GM12878 (cell line): ENCODE results near the gene PYGB. TPM values are rescaled to one million over a fixed set of nuclear protein-coding genes. Genes with fewer than 3 reads are reported as not detected.

Source experiments
- ATAC-seq: fragments of 200-7000 bp; cut with Tn5 transposase; 3 replicates; pipeline ENCODE4 v1.9.1; 2020; ENCODE audit warnings: mild to moderate bottlenecking, moderate library complexity
- BruUV-seq: library from RNA; stranded (reverse); fragments of 400-500 nt; replicated peaks from 2 replicates; lab custom pipeline; 2021; lab: Mats Ljungman, UMichigan
- CTCF ChIA-PET: fragments of 300-600 bp; sonication (Branson Sonifier 250); formaldehyde crosslinking; extraction: SDS; loops from one replicate; lab custom pipeline; 2021; ENCODE audit warnings: inconsistent platforms; lab: Yijun Ruan, JAX
- POLR2A ChIA-PET: fragments of 350-600 bp; formaldehyde crosslinking; extraction: SDS; loops from one replicate; lab custom pipeline; 2021; ENCODE audit warnings: inconsistent platforms; lab: Charles Lee
- RAD21 ChIA-PET: fragments of 300-600 bp; sonication (Branson Sonifier 250); formaldehyde crosslinking; loops from one replicate; lab custom pipeline; 2023; ENCODE audit warnings: antibody characterized with exemption; ENCODE audit not compliant: unreplicated experiment; lab: Charles Lee
- SMC1A ChIA-PET: fragments of 300-600 bp; sonication (Branson Sonifier 250); formaldehyde crosslinking; loops from one replicate; lab custom pipeline; 2023; ENCODE audit not compliant: unreplicated experiment, uncharacterized antibody; lab: Charles Lee
- DNase-seq: peaks from one replicate; pipeline ENCODE4 v3.0.0-alpha.2; 2011; ENCODE audit warnings: low read depth, low spot score
- FAIRE-seq: peaks from 3 replicates; lab custom pipeline; 2011; peaks lifted over from hg19 to GRCh38; lab: Jason Lieb, UNC
- H2AFZ ChIP-seq: 2 replicates; pipeline ENCODE4 v1.6.0; 2011; ENCODE audit warnings: low read depth, low read length, control low read depth; ENCODE audit not compliant: control insufficient read depth
- H3K27ac ChIP-seq: 2 replicates; pipeline ENCODE4 v1.5.1; 2011; ENCODE audit warnings: control low read depth; ENCODE audit not compliant: control insufficient read depth, insufficient read depth
- H3K27me3 ChIP-seq, 2 experiments: replicated peaks in 1 of 2; 2 replicates each; pipeline versions ENCODE4 v1.6.0 to v1.6.1; 2011; ENCODE audit warnings: low read length in 1 of 2; ENCODE audit not compliant: control insufficient read depth in 2 of 2, insufficient read depth in 2 of 2
- H3K36me3 ChIP-seq, 2 experiments: 2 replicates each; pipeline ENCODE4 v1.5.1; 2011; ENCODE audit warnings: low read length in 1 of 2; ENCODE audit not compliant: control insufficient read depth in 2 of 2, insufficient read depth in 2 of 2
- H3K4me1 ChIP-seq: 2 replicates; pipeline ENCODE4 v1.6.1; 2011; ENCODE audit warnings: mild to moderate bottlenecking, low read length, moderate library complexity, mixed read lengths; ENCODE audit not compliant: control insufficient read depth, insufficient read depth
- H3K4me2 ChIP-seq: 2 replicates; pipeline ENCODE4 v1.6.0; 2011; ENCODE audit warnings: control low read depth; ENCODE audit not compliant: control insufficient read depth, insufficient read depth
- H3K4me3 ChIP-seq: fragments of 200-600 bp; sonication (generic); 2 replicates; pipeline ENCODE4 v1.5.1; 2016
- H3K79me2 ChIP-seq: 2 replicates; pipeline ENCODE4 v1.6.0; 2011; ENCODE audit warnings: low read length; ENCODE audit not compliant: control insufficient read depth, insufficient read depth
- H3K9ac ChIP-seq: 2 replicates; pipeline ENCODE4 v1.8.0; 2011; ENCODE audit warnings: low read length, control low read depth, mixed read lengths; ENCODE audit not compliant: control insufficient read depth, insufficient read depth
- H3K9me3 ChIP-seq: replicated peaks from 3 replicates; pipeline ENCODE4 v1.5.1; 2011; ENCODE audit warnings: mild to moderate bottlenecking, low read length; ENCODE audit not compliant: control insufficient read depth, insufficient read depth
- H4K20me1 ChIP-seq: 2 replicates; pipeline ENCODE4 v1.6.0; 2011; ENCODE audit not compliant: control insufficient read depth, insufficient read depth
- ATF2 ChIP-seq: IDR thresholded peaks from 2 replicates; pipeline ENCODE4 v1.6.1; 2012; ENCODE audit warnings: low read length, inconsistent platforms
- CUX1 ChIP-seq: IDR thresholded peaks from 2 replicates; pipeline ENCODE4 v1.6.1; 2012; ENCODE audit warnings: improper control_type of control experiment, low read depth, low read length; ENCODE audit not compliant: insufficient replicate concordance
- FOS ChIP-seq: IDR thresholded peaks from 3 replicates; pipeline ENCODE4 v1.6.1; 2011; ENCODE audit warnings: borderline replicate concordance; ENCODE audit not compliant: insufficient read length; ENCODE audit errors: extremely low read depth
- HDAC2 ChIP-seq: fragments of 200-600 bp; sonication (generic); IDR thresholded peaks from 2 replicates; pipeline ENCODE4 v1.6.1; 2017
- MYB ChIP-seq: fragments of 150-350 bp; IDR thresholded peaks from 2 replicates; pipeline ENCODE4 v1.6.1; 2014; ENCODE audit warnings: mild to moderate bottlenecking, low read depth, low read length, borderline replicate concordance
- NFYA ChIP-seq: IDR thresholded peaks from 2 replicates; pipeline ENCODE4 v1.6.1; 2011; ENCODE audit warnings: low read depth, mild to moderate bottlenecking, low read length, improper control_type of control experiment, borderline replicate concordance
- NRF1 ChIP-seq: conservative IDR thresholded peaks from 2 replicates; pipeline ENCODE4 v1.6.1; 2011; ENCODE audit warnings: mild to moderate bottlenecking, low read depth, low read length, improper control_type of control experiment
- PAX5 ChIP-seq: IDR thresholded peaks from 2 replicates; pipeline ENCODE4 v1.6.1; 2011; ENCODE audit warnings: low read depth, low read length, borderline replicate concordance
- PKNOX1 ChIP-seq: fragments of 450-650 bp; IDR thresholded peaks from 2 replicates; pipeline ENCODE4 v1.6.1; 2016; ENCODE audit warnings: mild to moderate bottlenecking
- POLR2AphosphoS5 ChIP-seq: IDR thresholded peaks from 2 replicates; pipeline ENCODE4 v1.6.1; 2011; ENCODE audit warnings: mild to moderate bottlenecking, low read length, inconsistent platforms
- RAD21 ChIP-seq: IDR thresholded peaks from 2 replicates; pipeline ENCODE4 v1.6.1; 2011; ENCODE audit warnings: mild to moderate bottlenecking, low read depth, low read length, moderate library complexity; ENCODE audit not compliant: insufficient read depth
- SKIL ChIP-seq: fragments of 450-650 bp; IDR thresholded peaks from 2 replicates; pipeline ENCODE4 v1.6.1; 2017; ENCODE audit warnings: mild to moderate bottlenecking, low read depth, inconsistent platforms; ENCODE audit not compliant: poor library complexity, severe bottlenecking
- SUZ12 ChIP-seq: fragments of 200-600 bp; sonication (generic); IDR thresholded peaks from one replicate; pipeline ENCODE4 v1.6.1; 2018; ENCODE audit warnings: antibody characterized with exemption, mild to moderate bottlenecking; ENCODE audit not compliant: unreplicated experiment
- TCF12 ChIP-seq: IDR thresholded peaks from 2 replicates; pipeline ENCODE4 v1.6.1; 2011; ENCODE audit warnings: low read depth, mild to moderate bottlenecking, low read length
- WRNIP1 ChIP-seq: IDR thresholded peaks from 2 replicates; pipeline ENCODE4 v1.6.1; 2011; ENCODE audit warnings: low read depth, low read length, improper control_type of control experiment, borderline replicate concordance
- ZNF217 ChIP-seq: fragments of 450-650 bp; IDR thresholded peaks from 2 replicates; pipeline ENCODE4 v1.6.1; 2017; ENCODE audit warnings: antibody characterized with exemption, mild to moderate bottlenecking
- WGBS: methylation state at CpG from one replicate; pipeline ENCODE4 v1.1.6; 2016; ENCODE audit warnings: low lambda C conversion rate; ENCODE audit not compliant: insufficient replicate concordance, insufficient coverage; ENCODE audit errors: missing lambda C conversion rate; 5-methylcytosine and 5-hydroxymethylcytosine counted together
- in situ Hi-C: fragments of 300-500 bp; cut with MboI; formaldehyde crosslinking; loops from 9 replicates; pipeline ENCODE4 v1.14.3; 2018; ENCODE audit warnings: mixed read lengths
- intact Hi-C: fragments of 100-400 bp; cut with micrococcal nuclease; formaldehyde crosslinking; loops from one replicate; pipeline ENCODE4 v1.14.2; 2022; ENCODE audit not compliant: unreplicated experiment
- polyA plus RNA-seq, 11 experiments: library from polyadenylated mRNA; depleted of rRNA in 4 of 11; unstranded in 6 of 11; stranded (reverse) in 5 of 11; fragments of >200 nt; fragmentation: Nextera tagmentation in 4 of 11; fragmentation: Illumina TruSeq in 1 of 11; extraction: Ambion mirVana in 4 of 11; extraction: Trizol in 1 of 11; gene quantifications; 1 replicate in 1 of 11; 2 replicates in 10 of 11; pipeline versions ENCODE4 v1.2.1 to v1.2.3, GENCODE V29; 2011 to 2016; ENCODE audit warnings: inconsistent platforms in 2 of 11, missing spikeins in 2 of 11, low read depth in 1 of 11
- total RNA-seq, 4 experiments: library from RNA; depleted of rRNA in 3 of 4; stranded (reverse); fragments of >200 nt in 3 of 4; fragmentation: Illumina TruSeq in 1 of 4; extraction: Trizol in 1 of 4; gene quantifications; 2 replicates each; pipeline versions ENCODE4 v1.2.1 to v1.2.3, GENCODE V29; 2013 to 2021

PYGB gene
- total and polyA plus RNA-seq, 10 of the 15 experiments (the other 5 are each of a cell fraction or from before 2014, with no cell fraction given): 0.34 to 33.5 (median 21.8) TPM

GRCh38 chr20:25279403-25279802 lies 31.5 kb downstream of the PYGB start:
- SMC1A ChIA-PET: no interaction called here
- no peaks in the 10 kb centered on the region for H3K27me3 ChIP-seq
- no peaks in the 10 kb centered on the region for H3K9me3 ChIP-seq
- H3K36me3 ChIP-seq: peaks cover 7 to 47% of the 10 kb centered on the region in 2 experiments; a peak in 3 of 4 replicates
- no peaks in the 10 kb centered on the region for H3K79me2 ChIP-seq
- no peak overlapping the region for H3K27ac ChIP-seq
- POLR2A ChIA-PET: no interaction called here
- no peak overlapping the region for H3K4me3 ChIP-seq
- DNase-seq: no peak
- intact Hi-C loops: no loop called here
- FAIRE-seq: no peak
- H3K4me2 ChIP-seq: no peak overlapping the region
- RAD21 ChIA-PET: no interaction called here
- no peaks in the 10 kb centered on the region for H4K20me1 ChIP-seq
- peaks cover 26% of the 10 kb centered on the region for H3K4me1 ChIP-seq
- H2AFZ ChIP-seq: no peak overlapping the region
- no TSS peak for BruUV-seq
- in situ Hi-C loops: no loop called here
- no peak for ATAC-seq
- WGBS: 97% methylated on average over 9 of the region's 9 CpGs
- H3K9ac ChIP-seq: no peak overlapping the region
- CTCF ChIA-PET: no interaction called here
- no peak for TF ChIP-seq FOS
- TF ChIP-seq MYB: no peak
- no peak for TF ChIP-seq ATF2
- no peak for TF ChIP-seq NRF1
- TF ChIP-seq RAD21: no peak
- no peak for TF ChIP-seq SKIL
- no peak for TF ChIP-seq HDAC2
- no peak for TF ChIP-seq PKNOX1
- TF ChIP-seq CUX1: no peak
- TF ChIP-seq POLR2AphosphoS5: no peak
- no peak for TF ChIP-seq ZNF217
- no peak for TF ChIP-seq WRNIP1
- no peak for TF ChIP-seq SUZ12
- TF ChIP-seq PAX5: no peak
- no peak for TF ChIP-seq NFYA
- TF ChIP-seq TCF12: no peak
